GM13976 (cell line): ENCODE data around the gene CCNI.
"Not testable (repeated sequence)": the region's sequence is repeated elsewhere in the genome, so short reads cannot be mapped to it uniquely, and the experiment has no call there.

Experiments
- DNase-seq: peaks from one replicate; pipeline ENCODE4 v3.0.0; 2012; ENCODE audit warnings: low spot score
- in situ Hi-C: fragments of 300-500 bp; cut with MboI; formaldehyde crosslinking; loops from one replicate; pipeline ENCODE4 v1.12.0; 2022; ENCODE audit warnings: low sequenced_read_pairs, mixed read lengths, inconsistent platforms; ENCODE audit not compliant: unreplicated experiment
- TF ChIP-seq, protein P1 (sequence below): IDR thresholded peaks from 2 replicates; pipeline ENCODE4 v1.5.1; 2012; ENCODE audit warnings: borderline replicate concordance, mild to moderate bottlenecking; ENCODE audit not compliant: insufficient read depth; ENCODE audit errors: extremely low read depth, missing control alignments, control extremely low read depth

CCNI gene

GRCh38 chr4:77084019-77084639, 8.3 kb upstream of the CCNI start:
- TF ChIP-seq, protein P1, sequence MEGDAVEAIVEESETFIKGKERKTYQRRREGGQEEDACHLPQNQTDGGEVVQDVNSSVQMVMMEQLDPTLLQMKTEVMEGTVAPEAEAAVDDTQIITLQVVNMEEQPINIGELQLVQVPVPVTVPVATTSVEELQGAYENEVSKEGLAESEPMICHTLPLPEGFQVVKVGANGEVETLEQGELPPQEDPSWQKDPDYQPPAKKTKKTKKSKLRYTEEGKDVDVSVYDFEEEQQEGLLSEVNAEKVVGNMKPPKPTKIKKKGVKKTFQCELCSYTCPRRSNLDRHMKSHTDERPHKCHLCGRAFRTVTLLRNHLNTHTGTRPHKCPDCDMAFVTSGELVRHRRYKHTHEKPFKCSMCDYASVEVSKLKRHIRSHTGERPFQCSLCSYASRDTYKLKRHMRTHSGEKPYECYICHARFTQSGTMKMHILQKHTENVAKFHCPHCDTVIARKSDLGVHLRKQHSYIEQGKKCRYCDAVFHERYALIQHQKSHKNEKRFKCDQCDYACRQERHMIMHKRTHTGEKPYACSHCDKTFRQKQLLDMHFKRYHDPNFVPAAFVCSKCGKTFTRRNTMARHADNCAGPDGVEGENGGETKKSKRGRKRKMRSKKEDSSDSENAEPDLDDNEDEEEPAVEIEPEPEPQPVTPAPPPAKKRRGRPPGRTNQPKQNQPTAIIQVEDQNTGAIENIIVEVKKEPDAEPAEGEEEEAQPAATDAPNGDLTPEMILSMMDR, result no peak
- in situ Hi-C loops, result no loop called here
- no peak for DNase-seq

DNA sequence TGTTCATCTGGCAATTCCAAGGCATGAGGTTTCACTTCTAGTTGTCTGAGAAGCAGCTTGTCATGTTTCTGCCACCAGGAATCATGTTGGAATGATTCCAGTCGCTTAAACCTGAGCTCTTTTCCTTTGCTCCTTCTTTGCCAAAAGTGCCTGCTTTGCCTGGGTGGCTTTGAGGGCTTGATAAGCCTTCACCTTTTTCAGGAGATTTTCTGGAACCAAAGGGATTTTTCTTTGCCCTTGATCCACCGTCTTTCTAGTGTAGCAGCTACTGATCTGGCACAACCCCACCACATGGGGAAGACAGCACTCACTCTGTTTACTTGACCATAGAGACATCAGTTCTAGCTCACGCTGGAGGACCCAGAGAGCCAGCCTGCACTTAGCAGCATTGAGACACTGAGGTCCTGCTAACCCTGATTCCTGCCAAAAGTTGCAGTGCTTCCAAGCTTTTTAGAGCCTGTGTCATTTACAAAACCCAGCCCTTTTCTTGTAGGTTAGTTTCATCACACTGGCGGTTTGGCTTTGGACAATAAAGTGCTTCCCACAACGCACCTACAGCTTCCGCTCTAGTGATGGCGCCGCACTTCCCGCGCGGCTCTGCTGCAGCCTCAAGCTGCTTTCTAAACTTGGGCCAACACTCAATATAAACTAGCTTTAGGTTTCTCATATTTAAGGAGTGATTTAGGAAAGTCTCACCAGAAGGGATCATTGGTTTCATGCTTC, 7.3 kb upstream of the CCNI start:
- no peak for DNase-seq
- in situ Hi-C loops, result no loop called here
- TF ChIP-seq, protein P1, result no peak

DNA sequence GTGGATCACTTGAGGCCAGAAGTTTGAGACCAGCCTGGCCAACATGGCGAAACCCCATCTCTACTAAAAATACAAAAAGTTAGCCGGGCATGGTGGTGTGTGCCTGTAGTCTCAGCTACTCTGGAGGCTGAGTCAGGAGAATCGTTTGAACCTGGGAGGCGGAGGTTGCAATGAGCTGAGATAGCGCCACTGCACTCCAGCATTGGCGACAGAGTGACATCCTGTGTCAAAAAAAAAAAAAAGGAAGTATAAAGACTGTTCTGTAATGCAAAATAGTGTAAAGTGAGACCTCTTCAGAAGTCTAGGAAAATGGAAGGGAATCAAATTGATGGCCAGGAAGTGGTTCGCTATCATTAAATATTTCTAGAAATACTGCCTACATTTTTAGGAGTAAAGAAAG, 5.0 kb upstream of the CCNI start:
- in situ Hi-C loops, result not testable (repeated sequence)

GRCh38 chr4:77079281-77079680, 3.5 kb upstream of the CCNI start:
- in situ Hi-C loops, result no loop called here
- DNase-seq, result no peak
- TF ChIP-seq, protein P1, result no peak

More for the DNA sequence above, 5.0 kb upstream of the CCNI start:
- not testable (repeated sequence) for DNase-seq

DNA sequence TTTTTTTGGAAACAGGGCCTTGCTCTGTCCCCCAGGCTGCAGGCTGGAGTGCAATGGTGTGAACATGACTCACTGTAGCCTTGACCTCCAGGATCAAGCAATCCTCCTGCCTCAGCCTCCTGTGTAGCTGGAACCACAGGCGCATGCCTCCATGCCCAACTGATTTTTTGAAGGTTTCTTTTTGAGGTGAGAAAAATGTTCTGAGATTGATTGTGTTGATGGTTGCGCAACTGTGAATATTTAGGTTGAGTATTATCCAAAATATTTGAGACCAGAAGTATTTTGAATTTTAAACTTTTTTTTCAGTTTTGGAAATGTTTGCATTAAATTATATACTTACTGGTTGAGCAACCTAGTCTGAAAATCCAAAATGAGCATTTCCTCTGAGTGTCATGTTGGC, 2.6 kb upstream of the CCNI start:
- in situ Hi-C loops, result no loop called here
- TF ChIP-seq, protein P1, result no peak
- no peak for DNase-seq

DNA sequence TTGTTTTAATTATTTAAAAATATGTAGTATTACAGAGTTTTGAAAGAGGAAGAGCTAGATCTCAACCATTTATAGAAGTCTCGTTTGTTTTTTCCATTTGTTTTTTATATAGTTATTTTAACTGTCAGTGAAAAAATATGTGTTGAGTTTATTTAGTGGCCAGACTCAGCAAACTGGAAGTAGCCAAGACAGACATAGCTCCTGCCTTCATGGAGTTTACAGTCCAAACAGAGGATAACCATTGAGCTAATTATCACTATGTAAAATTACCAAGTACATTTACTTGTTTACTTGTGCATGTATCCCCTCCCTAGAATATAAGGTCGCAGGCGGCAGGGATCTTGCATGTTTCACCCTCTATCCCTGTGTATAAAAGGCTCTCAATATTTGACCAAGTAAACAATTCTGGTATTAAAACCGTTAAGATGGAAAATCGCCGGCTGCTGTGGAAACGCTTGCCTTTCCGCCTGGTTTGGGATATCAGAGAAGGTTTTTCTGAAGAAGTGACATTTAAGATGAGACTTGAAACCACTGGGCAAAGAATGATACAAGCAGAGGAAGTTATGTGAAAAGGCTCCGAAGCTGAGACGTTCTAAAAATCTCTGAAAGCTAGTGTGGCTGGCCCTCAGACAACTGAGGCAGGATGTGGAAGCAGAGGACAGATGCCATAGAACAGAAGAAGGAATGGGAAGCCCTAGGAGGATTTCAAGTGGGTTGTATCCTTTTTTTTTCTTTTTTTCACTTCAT, 1.3 kb upstream of the CCNI start:
- no peak for DNase-seq
- TF ChIP-seq, protein P1, result no peak
- in situ Hi-C loops, result no loop called here

GRCh38 chr4:77074981-77075855, 571 bp downstream of the CCNI start:
- TF ChIP-seq, protein P1, result no peak
- in situ Hi-C loops, result no loop called here
- DNase-seq, result peak; percentile 81
